Thyroid gland (tissue), 4 donors: ENCODE results near the gene ATF4.

Source experiments
- CTCF ChIP-seq, 6 experiments: fragments of 200-600 bp in 3 of 6; fragments of 450-650 bp in 3 of 6; sonication (generic) in 3 of 6; IDR thresholded peaks; one replicate each; pipeline ENCODE4 v1.5.1; 2016 to 2019; ENCODE audit warnings: antibody characterized with exemption in 6 of 6, mild to moderate bottlenecking in 2 of 6, inconsistent platforms in 1 of 6, moderate library complexity in 1 of 6
- POLR2A ChIP-seq, 2 donors: fragments of 450-650 bp; IDR thresholded peaks; one replicate each; pipeline ENCODE4 v1.6.1; 2017; ENCODE audit warnings: antibody characterized with exemption in 2 of 2, mild to moderate bottlenecking in 2 of 2, moderate library complexity in 1 of 2

GRCh38 chr22:39489094-39490068, 31.0 kb upstream of the ATF4 start:
- TF ChIP-seq CTCF (IDR thresholded peaks at IDR 0.05) = no peak
- no peak for TF ChIP-seq POLR2A (IDR thresholded peaks at IDR 0.05)
